GM12878 (cell line): ENCODE data around the gene MRTFA.
A peak's percentile ranks its signal among the peaks of the same experiment; 100 is the strongest.

Experiments used
- BMI1 ChIP-seq: fragments of 450-650 bp; IDR thresholded peaks from 2 replicates; pipeline ENCODE4 v1.6.1; 2016; ENCODE audit warnings: mild to moderate bottlenecking, moderate library complexity, borderline replicate concordance
- CTCF ChIP-seq, 3 experiments: IDR thresholded peaks in 2 of 3; conservative IDR thresholded peaks in 1 of 3; 2 replicates each; pipeline ENCODE4 v1.5.1; 2011; ENCODE audit warnings: low read depth in 3 of 3, low read length in 3 of 3, mild to moderate bottlenecking in 3 of 3, control low read depth in 2 of 3, moderate library complexity in 2 of 3, inconsistent platforms in 1 of 3, mixed read lengths in 1 of 3; ENCODE audit not compliant: control insufficient read depth in 2 of 3, insufficient read depth in 1 of 3; ENCODE audit errors: extremely low read depth in 1 of 3
- EZH2 ChIP-seq: IDR thresholded peaks from 2 replicates; pipeline ENCODE4 v1.6.1; 2012; ENCODE audit warnings: low read depth, mild to moderate bottlenecking, control low read depth, inconsistent platforms, low read length, borderline replicate concordance; ENCODE audit not compliant: control insufficient read depth
- POLR2A ChIP-seq: IDR thresholded peaks from 2 replicates; pipeline ENCODE4 v1.6.1; 2011; ENCODE audit warnings: low read depth, mild to moderate bottlenecking, low read length
- POLR2AphosphoS5 ChIP-seq: IDR thresholded peaks from 2 replicates; pipeline ENCODE4 v1.6.1; 2011; ENCODE audit warnings: mild to moderate bottlenecking, low read length, inconsistent platforms
- STAT3 ChIP-seq: IDR thresholded peaks from 2 replicates; pipeline ENCODE4 v1.6.1; 2011; ENCODE audit warnings: low read depth, low read length, improper control_type of control experiment
- SUZ12 ChIP-seq: fragments of 200-600 bp; sonication (generic); IDR thresholded peaks from one replicate; pipeline ENCODE4 v1.6.1; 2018; ENCODE audit warnings: antibody characterized with exemption, mild to moderate bottlenecking; ENCODE audit not compliant: unreplicated experiment
- TCF12 ChIP-seq: IDR thresholded peaks from 2 replicates; pipeline ENCODE4 v1.6.1; 2011; ENCODE audit warnings: low read depth, mild to moderate bottlenecking, low read length
- USF2 ChIP-seq: IDR thresholded peaks from 2 replicates; pipeline ENCODE4 v1.6.1; 2011; ENCODE audit warnings: low read depth, low read length, improper control_type of control experiment, borderline replicate concordance
- YY1 ChIP-seq: IDR thresholded peaks from 2 replicates; pipeline ENCODE4 v1.6.1; 2011; ENCODE audit warnings: low read depth, mild to moderate bottlenecking, low read length
- ZZZ3 ChIP-seq: IDR thresholded peaks from 2 replicates; pipeline ENCODE4 v1.6.1; 2011; ENCODE audit warnings: low read depth; ENCODE audit not compliant: control insufficient read depth, insufficient read length

GRCh38 chr22:40407021-40407761 lies 229.3 kb downstream of the MRTFA start:
- peak; percentile 41; the same call in 1 of the 2 replicates for TF ChIP-seq POLR2A
- TF ChIP-seq STAT3, result no peak
- TF ChIP-seq POLR2AphosphoS5, result no peak; the same call in 1 of the 2 replicates
- no peak for TF ChIP-seq EZH2
- TF ChIP-seq TCF12, result no peak
- TF ChIP-seq ZZZ3, result no peak
- TF ChIP-seq USF2, result no peak
- no peak for TF ChIP-seq CTCF (IDR thresholded peaks at IDR 0.05 in 2 of 3, conservative IDR thresholded peaks at IDR 0.05 in 1 of 3; ENCODE audit: control insufficient read depth in 2 of 3, extremely low read depth in 1 of 3, insufficient read depth in 1 of 3, low read depth in 3 of 3, low read length in 3 of 3)
- TF ChIP-seq BMI1, result no peak
- no peak for TF ChIP-seq SUZ12
- TF ChIP-seq YY1, result no peak
